ENCODE measurements around the gene PTPRM. TPM values are rescaled to one million over a fixed set of nuclear protein-coding genes. Genes with fewer than 3 reads are reported as not detected.

The PTPRM gene
- total and polyA plus RNA-seq, 2 of the 8 experiments (the other 6 are each of a cell fraction or from before 2014, with no cell fraction given) = 4.1 to 7.0 TPM

DNA sequence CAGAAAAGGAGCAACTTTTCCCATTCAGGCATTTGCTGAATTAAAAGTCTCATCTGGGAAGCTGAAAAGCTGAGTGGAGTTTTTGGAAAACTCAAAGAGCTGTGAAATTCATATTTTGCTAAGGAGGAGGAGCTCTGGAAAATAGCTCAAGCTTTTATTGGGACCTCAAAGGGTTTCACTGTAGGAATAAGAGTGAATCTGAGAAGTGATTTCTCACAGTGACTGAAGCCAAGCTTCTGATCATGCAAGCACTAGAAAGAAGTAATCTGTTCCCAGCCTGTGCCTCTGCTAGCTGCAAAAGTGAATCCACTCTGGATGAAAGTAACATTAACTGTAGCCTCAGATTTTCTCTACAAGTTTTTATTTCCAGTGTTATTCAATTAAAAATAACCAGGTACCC, 283.3 kb downstream of the PTPRM start:
- no peak overlapping the region for H3K56ac ChIP-seq (replicated peaks; ENCODE audit: insufficient read length, low read depth, low read length)
- no peaks in the 10 kb centered on the region for H3K9me3 ChIP-seq (ENCODE audit: insufficient read depth in 2 of 2, low read depth in 1 of 2, low read length in 1 of 2)
- no peak overlapping the region for H2BK12ac ChIP-seq (ENCODE audit: low read depth, low read length)
- no peaks in the 10 kb centered on the region for H3K79me2 ChIP-seq (ENCODE audit: control insufficient read depth in 1 of 2, insufficient read depth in 2 of 2, low read length in 2 of 2)
- no peak overlapping the region for H4K91ac ChIP-seq (replicated peaks; ENCODE audit: insufficient read length, low read length)
- H2BK15ac ChIP-seq (ENCODE audit: low read length) = no peak overlapping the region
- no peak overlapping the region for H3K18ac ChIP-seq (ENCODE audit: extremely low read depth, low read length)
- H3K4ac ChIP-seq (replicated peaks; ENCODE audit: insufficient read length, low read depth, low read length) = no peak overlapping the region
- no peak overlapping the region for H2BK20ac ChIP-seq (ENCODE audit: low read length)
- no peak overlapping the region for H2AFZ ChIP-seq (ENCODE audit: low read length)
- H3K27ac ChIP-seq (ENCODE audit: low read depth, low read length) = no peak overlapping the region
- no peak overlapping the region for H3K4me2 ChIP-seq (ENCODE audit: insufficient read depth in 1 of 2, low read depth in 2 of 2, low read length in 2 of 2)
- no peak for TF ChIP-seq RFX5 (IDR thresholded peaks at IDR 0.05; ENCODE audit: borderline replicate concordance, low read depth, low read length)
- TF ChIP-seq, protein P1, sequence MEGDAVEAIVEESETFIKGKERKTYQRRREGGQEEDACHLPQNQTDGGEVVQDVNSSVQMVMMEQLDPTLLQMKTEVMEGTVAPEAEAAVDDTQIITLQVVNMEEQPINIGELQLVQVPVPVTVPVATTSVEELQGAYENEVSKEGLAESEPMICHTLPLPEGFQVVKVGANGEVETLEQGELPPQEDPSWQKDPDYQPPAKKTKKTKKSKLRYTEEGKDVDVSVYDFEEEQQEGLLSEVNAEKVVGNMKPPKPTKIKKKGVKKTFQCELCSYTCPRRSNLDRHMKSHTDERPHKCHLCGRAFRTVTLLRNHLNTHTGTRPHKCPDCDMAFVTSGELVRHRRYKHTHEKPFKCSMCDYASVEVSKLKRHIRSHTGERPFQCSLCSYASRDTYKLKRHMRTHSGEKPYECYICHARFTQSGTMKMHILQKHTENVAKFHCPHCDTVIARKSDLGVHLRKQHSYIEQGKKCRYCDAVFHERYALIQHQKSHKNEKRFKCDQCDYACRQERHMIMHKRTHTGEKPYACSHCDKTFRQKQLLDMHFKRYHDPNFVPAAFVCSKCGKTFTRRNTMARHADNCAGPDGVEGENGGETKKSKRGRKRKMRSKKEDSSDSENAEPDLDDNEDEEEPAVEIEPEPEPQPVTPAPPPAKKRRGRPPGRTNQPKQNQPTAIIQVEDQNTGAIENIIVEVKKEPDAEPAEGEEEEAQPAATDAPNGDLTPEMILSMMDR (IDR thresholded peaks at IDR 0.05; ENCODE audit: control extremely low read depth in 1 of 3, insufficient read depth in 1 of 3, low read depth in 1 of 3, low read length in 3 of 3) = no peak
- no peaks in the 10 kb centered on the region for H3K27me3 ChIP-seq (replicated peaks in 1 of 4; ENCODE audit: control insufficient read depth in 3 of 4, extremely low read depth in 1 of 4, insufficient read depth in 3 of 4, low read length in 3 of 4)
- no peak overlapping the region for H3K14ac ChIP-seq (ENCODE audit: insufficient read length)
- H3K79me1 ChIP-seq (ENCODE audit: low read depth, low read length) = no peaks in the 10 kb centered on the region
- CTCF ChIA-PET (ENCODE audit: partially characterized antibody) = interaction anchor here (1.3 to 1.9 kb wide), 2 partner anchors 9 to 525 kb away, joined by 3 to 8 read pairs; no protein-coding TSS in a partner anchor
- H3K23ac ChIP-seq (ENCODE audit: insufficient read length) = no peak overlapping the region
- H2AK5ac ChIP-seq (ENCODE audit: low read depth, low read length) = no peak overlapping the region
- POLR2A ChIA-PET (ENCODE audit: partially characterized antibody) = no interaction called here
- no peak overlapping the region for H4K5ac ChIP-seq (ENCODE audit: insufficient read length, low read depth, low read length)
- FAIRE-seq = no peak
- H3K4me3 ChIP-seq (ENCODE audit: extremely low read depth in 1 of 4, insufficient read depth in 2 of 4, low read depth in 3 of 4, low read length in 4 of 4) = no peak overlapping the region
- no peak overlapping the region for H2BK5ac ChIP-seq (ENCODE audit: low read depth, low read length)
- no peaks in the 10 kb centered on the region for H3K36me3 ChIP-seq (ENCODE audit: control insufficient read depth in 2 of 4, insufficient read depth in 4 of 4, low read length in 3 of 4)
- H3K23me2 ChIP-seq (ENCODE audit: low read depth, low read length) = no peaks in the 10 kb centered on the region
- no peaks in the 10 kb centered on the region for H4K20me1 ChIP-seq (replicated peaks in 1 of 2; ENCODE audit: control insufficient read depth in 1 of 2, insufficient read depth in 2 of 2, low read length in 2 of 2)
- DNase-seq (ENCODE audit: low read depth in 1 of 2, low spot score in 2 of 2) = no peak
- H3K4me1 ChIP-seq (replicated peaks in 1 of 4; ENCODE audit: control insufficient read depth in 3 of 4, insufficient read depth in 4 of 4, low read length in 3 of 4) = no peaks in the 10 kb centered on the region
- H3K9ac ChIP-seq (replicated peaks in 1 of 4; ENCODE audit: extremely low read depth in 1 of 4, low read depth in 3 of 4, low read length in 3 of 4) = no peak overlapping the region
- H4K8ac ChIP-seq (ENCODE audit: extremely low read depth, insufficient read depth, low read length) = no peak overlapping the region
- no peak overlapping the region for H2BK120ac ChIP-seq (replicated peaks; ENCODE audit: low read depth, low read length)
